Ishikawa (cell line): ENCODE results near the gene PALLD.

Experiments used
- CEBPB ChIP-seq: IDR thresholded peaks from 2 replicates; pipeline ENCODE4 v1.6.1; 2012
- CREB1 ChIP-seq: IDR thresholded peaks from 2 replicates; pipeline ENCODE4 v1.6.1; 2012; ENCODE audit warnings: low read depth
- EGR1 ChIP-seq: IDR thresholded peaks from 2 replicates; pipeline ENCODE4 v1.6.1; 2012
- EP300 ChIP-seq: IDR thresholded peaks from 2 replicates; pipeline ENCODE4 v1.6.1; 2012; ENCODE audit warnings: borderline replicate concordance
- FOXM1 ChIP-seq: IDR thresholded peaks from 2 replicates; pipeline ENCODE4 v1.6.1; 2012; ENCODE audit warnings: low read depth, borderline replicate concordance
- MAX ChIP-seq: IDR thresholded peaks from 2 replicates; pipeline ENCODE4 v1.6.1; 2012
- NFIC ChIP-seq: IDR thresholded peaks from 2 replicates; pipeline ENCODE4 v1.6.1; 2012
- RAD21 ChIP-seq: IDR thresholded peaks from 2 replicates; pipeline ENCODE4 v1.6.1; 2012; ENCODE audit warnings: low read depth
- REST ChIP-seq: IDR thresholded peaks from 2 replicates; pipeline ENCODE4 v1.6.1; 2012; ENCODE audit warnings: low read depth, mild to moderate bottlenecking
- TAF1 ChIP-seq: IDR thresholded peaks from 2 replicates; pipeline ENCODE4 v1.6.1; 2012; ENCODE audit warnings: low read depth, mild to moderate bottlenecking
- TCF12 ChIP-seq: IDR thresholded peaks from 2 replicates; pipeline ENCODE4 v1.6.1; 2012; ENCODE audit warnings: low read depth
- TEAD4 ChIP-seq: IDR thresholded peaks from 2 replicates; pipeline ENCODE4 v1.6.1; 2012
- USF1 ChIP-seq: IDR thresholded peaks from 2 replicates; pipeline ENCODE4 v1.6.1; 2012
- YY1 ChIP-seq: IDR thresholded peaks from 2 replicates; pipeline ENCODE4 v1.6.1; 2012; ENCODE audit warnings: low read depth
- ZBTB7A ChIP-seq: IDR thresholded peaks from 2 replicates; pipeline ENCODE4 v1.6.1; 2012; ENCODE audit warnings: low read depth

The PALLD gene

GRCh38 chr4:168551945-168552695 is 55.3 kb downstream of the PALLD start:
- no peak for TF ChIP-seq TCF12
- peak; percentile 51 for TF ChIP-seq RAD21

GRCh38 chr4:168553714-168554370 is 57.0 kb downstream of the PALLD start:
- TF ChIP-seq FOXM1 (no peak), TEAD4 (no peak), EP300 (no peak), YY1 (no peak), ZBTB7A (no peak), RAD21 (no peak), EGR1 (no peak), MAX (no peak), TCF12 (no peak), CEBPB (no peak), NFIC (no peak), TAF1 (no peak), CREB1 (no peak), REST (no peak)

GRCh38 chr4:168555437-168555836 is 58.6 kb downstream of the PALLD start:
- no peak for TF ChIP-seq TCF12
- TF ChIP-seq EP300, result no peak
- no peak for TF ChIP-seq EGR1
- no peak for TF ChIP-seq REST
- no peak for TF ChIP-seq FOXM1
- TF ChIP-seq YY1, result no peak
- TF ChIP-seq ZBTB7A, result no peak
- no peak for TF ChIP-seq TEAD4
- no peak for TF ChIP-seq CEBPB
- TF ChIP-seq MAX, result no peak
- TF ChIP-seq USF1, result no peak
- no peak for TF ChIP-seq NFIC
- no peak for TF ChIP-seq RAD21
- no peak for TF ChIP-seq CREB1
- TF ChIP-seq TAF1, result no peak

GRCh38 chr4:168557658-168558057 is 60.8 kb downstream of the PALLD start:
- TF ChIP-seq REST (no peak), RAD21 (no peak), TEAD4 (no peak), ZBTB7A (no peak), USF1 (no peak), EGR1 (no peak), TCF12 (no peak), EP300 (no peak), TAF1 (no peak), NFIC (no peak), FOXM1 (no peak), CEBPB (no peak), CREB1 (no peak), YY1 (no peak), MAX (no peak)
